ENCODE measurements around the gene CFD.

CFD gene

DNA sequence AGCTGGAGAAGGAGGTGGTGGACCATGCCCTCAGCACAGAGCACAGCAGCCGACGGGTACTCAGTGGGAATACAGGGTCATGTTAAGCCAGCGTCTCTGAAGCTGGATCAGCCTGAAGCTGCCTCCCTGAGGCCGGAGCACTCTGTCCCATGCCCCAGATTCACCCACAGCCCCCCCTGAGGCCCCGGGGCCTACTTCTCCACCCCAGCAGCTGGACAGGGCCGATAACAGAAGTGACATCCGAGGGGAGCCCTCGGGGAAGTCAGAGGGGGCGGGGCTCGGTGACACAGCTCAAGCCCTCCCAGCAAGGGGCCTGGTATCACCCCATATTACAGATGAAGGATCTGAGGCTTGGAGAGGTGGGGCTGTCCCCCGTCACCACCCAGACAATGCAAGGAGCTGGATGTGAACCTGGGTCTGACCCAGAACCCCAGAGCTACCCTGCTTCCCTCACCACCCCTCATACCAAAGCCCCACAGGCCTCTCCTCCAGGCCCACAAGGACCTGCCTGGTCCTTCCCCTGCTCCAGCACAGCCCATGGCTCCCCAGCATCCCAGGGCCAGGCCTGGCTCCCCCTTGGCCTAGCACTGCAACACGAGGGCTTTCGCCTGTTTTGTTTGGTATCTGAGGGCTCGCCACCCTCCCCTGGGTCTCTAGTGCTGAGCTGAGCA is 47.9 kb downstream of the CFD start:
- in situ Hi-C loops (cut with MboI; ENCODE audit: low pct_unique_long_range_greater_than_20kb, low sequenced_read_pairs, unreplicated experiment), result no loop called here
- peak; percentile 71 for DNase-seq (ENCODE audit: low spot score)
- TF ChIP-seq, protein P1, sequence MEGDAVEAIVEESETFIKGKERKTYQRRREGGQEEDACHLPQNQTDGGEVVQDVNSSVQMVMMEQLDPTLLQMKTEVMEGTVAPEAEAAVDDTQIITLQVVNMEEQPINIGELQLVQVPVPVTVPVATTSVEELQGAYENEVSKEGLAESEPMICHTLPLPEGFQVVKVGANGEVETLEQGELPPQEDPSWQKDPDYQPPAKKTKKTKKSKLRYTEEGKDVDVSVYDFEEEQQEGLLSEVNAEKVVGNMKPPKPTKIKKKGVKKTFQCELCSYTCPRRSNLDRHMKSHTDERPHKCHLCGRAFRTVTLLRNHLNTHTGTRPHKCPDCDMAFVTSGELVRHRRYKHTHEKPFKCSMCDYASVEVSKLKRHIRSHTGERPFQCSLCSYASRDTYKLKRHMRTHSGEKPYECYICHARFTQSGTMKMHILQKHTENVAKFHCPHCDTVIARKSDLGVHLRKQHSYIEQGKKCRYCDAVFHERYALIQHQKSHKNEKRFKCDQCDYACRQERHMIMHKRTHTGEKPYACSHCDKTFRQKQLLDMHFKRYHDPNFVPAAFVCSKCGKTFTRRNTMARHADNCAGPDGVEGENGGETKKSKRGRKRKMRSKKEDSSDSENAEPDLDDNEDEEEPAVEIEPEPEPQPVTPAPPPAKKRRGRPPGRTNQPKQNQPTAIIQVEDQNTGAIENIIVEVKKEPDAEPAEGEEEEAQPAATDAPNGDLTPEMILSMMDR (IDR thresholded peaks at IDR 0.05; ENCODE audit: extremely low read depth, insufficient read depth, missing control alignments), result no peak

DNA sequence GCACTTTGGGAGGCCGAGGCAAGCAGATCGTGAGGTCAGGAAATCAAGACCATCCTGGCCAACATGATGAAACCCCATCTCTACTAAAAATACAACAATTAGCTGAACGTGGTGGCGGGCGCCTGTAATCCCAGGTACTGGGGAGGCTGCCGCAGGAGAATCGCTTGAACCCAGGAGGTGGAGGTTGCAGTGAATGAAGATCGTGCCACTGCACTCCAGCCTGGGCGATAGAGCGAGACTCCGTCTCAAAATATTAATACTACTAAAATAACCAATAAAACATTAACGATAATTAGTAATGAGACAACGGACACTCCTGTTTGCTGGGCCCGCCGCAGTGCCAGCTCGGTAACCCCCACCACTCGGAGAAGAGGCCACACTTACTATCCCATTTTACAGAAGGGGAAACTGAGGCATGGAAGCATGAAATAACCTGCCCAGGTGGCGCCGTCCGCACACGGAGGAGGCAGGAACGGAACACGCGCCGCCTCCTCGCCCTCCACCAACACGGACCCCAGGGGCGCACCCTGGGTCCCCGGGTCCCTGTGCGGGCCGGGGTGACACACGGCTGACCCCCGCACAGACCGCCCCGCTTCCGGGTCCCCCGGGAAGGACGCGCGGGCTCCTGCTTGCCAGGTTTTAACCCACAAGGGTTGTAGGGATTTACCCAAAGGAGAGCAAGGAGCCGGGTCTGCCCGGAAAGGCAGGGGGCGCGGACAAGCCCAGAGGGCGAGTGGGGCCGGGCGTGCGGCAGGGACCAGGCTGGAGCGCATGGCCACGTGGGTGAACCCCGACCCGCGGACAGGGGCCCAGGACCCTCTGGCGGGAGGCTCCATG is 52.0 kb downstream of the CFD start:
- TF ChIP-seq, protein P1 (IDR thresholded peaks at IDR 0.05; ENCODE audit: extremely low read depth, insufficient read depth, missing control alignments), result no peak
- no peak for DNase-seq (ENCODE audit: low spot score)
- in situ Hi-C loops (cut with MboI; ENCODE audit: low pct_unique_long_range_greater_than_20kb, low sequenced_read_pairs, unreplicated experiment), result no loop called here

DNA sequence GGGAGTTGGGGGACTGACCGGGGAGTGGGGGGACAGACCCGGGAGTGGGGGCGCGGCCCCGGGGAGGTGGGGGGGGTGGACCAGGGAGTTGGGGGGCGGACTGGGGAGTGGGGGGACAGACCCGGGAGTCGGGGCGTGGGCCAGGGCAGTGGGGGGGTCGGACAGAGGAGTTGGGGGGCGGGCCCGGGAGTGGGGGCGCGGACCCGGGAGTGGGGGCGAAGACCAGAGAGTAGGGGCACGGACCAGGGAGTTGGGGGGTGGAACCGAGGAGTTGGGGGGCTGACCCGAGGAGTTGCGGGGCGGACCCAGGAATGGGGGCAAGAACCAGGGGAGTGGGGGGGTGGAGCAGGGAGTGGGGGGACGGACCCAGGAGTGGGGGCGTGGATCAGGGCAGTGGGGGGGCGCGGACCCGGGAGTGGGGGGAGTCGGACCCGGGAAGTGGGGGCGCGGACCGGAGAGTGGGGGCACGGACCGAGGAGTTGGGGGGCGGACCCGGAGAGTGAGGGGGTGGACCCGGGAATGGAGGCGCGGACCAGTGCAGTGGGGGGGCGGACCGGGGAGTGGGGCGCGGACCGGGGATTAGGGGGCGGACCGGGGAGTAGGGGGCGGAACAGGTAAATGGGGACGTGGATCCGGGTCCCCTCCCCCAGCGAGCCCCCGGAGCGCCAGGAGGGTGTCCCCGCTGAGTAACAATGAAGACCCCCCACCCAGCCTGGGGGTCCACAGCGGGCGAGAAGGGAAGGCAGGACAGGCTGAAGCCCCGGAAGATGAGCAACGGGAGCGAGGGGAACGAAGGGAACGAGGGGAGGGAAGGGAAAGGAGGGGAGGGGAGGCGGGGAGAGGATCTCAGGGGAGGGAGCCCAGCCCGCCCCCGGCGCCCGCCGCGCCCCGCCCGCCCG is 53.0 kb downstream of the CFD start:
- in situ Hi-C loops (cut with MboI; ENCODE audit: low pct_unique_long_range_greater_than_20kb, low sequenced_read_pairs, unreplicated experiment), result no loop called here
- DNase-seq (ENCODE audit: low spot score), result no peak
- TF ChIP-seq, protein P1 (IDR thresholded peaks at IDR 0.05; ENCODE audit: extremely low read depth, insufficient read depth, missing control alignments), result no peak
